ENCODE results near the gene CEP112.

The CEP112 gene

GRCh38 chr17:66191593-66192377, at the start of gene CEP112:
Gene CEP112 (minus strand): TSS chr17:66192133.
- peak; percentile 95 for FAIRE-seq
- peak; percentile 88 for DNase-seq (ENCODE audit: insufficient read length, low spot score)

- no peak for FAIRE-seq
- peak; percentile 31 for DNase-seq (ENCODE audit: insufficient read length, low spot score)
Observed at GRCh38 chr17:66240630-66241029, 48.7 kb upstream of the CEP112 start.

GRCh38 chr17:66240013-66240412, 48.1 kb upstream of the CEP112 start:
- DNase-seq (ENCODE audit: insufficient read length, low spot score) (no peak), FAIRE-seq (no peak)

- DNase-seq (ENCODE audit: insufficient read length, low spot score) = no peak
- FAIRE-seq = no peak
Observed at GRCh38 chr17:66235377-66235994, 43.6 kb upstream of the CEP112 start.

GRCh38 chr17:66234611-66235010, 42.7 kb upstream of the CEP112 start:
- DNase-seq (ENCODE audit: insufficient read length, low spot score) (no peak), FAIRE-seq (no peak)

- DNase-seq (ENCODE audit: insufficient read length, low spot score) (no peak), FAIRE-seq (no peak)
Observed at GRCh38 chr17:66233023-66233753, 41.3 kb upstream of the CEP112 start.

GRCh38 chr17:66230922-66231591, 39.1 kb upstream of the CEP112 start:
- DNase-seq (ENCODE audit: insufficient read length, low spot score) (no peak), FAIRE-seq (no peak)

GRCh38 chr17:66229783-66230538, 38.0 kb upstream of the CEP112 start:
- DNase-seq (ENCODE audit: insufficient read length, low spot score) (no peak), FAIRE-seq (no peak)

- no peak for FAIRE-seq
Observed at GRCh38 chr17:66228887-66229782, 37.2 kb upstream of the CEP112 start, which contains the start of gene APOH. Gene APOH (minus strand): TSS chr17:66229415. CDS start chr17:66229379, 36 bp downstream.

GRCh38 chr17:66227212-66228045, 35.5 kb upstream of the CEP112 start:
- DNase-seq (ENCODE audit: insufficient read length, low spot score) = no peak
- FAIRE-seq = no peak

More at GRCh38 chr17:66228887-66229782, 37.2 kb upstream of the CEP112 start, which contains the start of gene APOH:
- no peak for DNase-seq (ENCODE audit: insufficient read length, low spot score)

- DNase-seq (ENCODE audit: insufficient read length, low spot score) (no peak), FAIRE-seq (peak; percentile 60)
Observed at GRCh38 chr17:66222798-66223350, 30.9 kb upstream of the CEP112 start.

GRCh38 chr17:66221755-66222530, 30.0 kb upstream of the CEP112 start:
- DNase-seq (ENCODE audit: insufficient read length, low spot score) (no peak), FAIRE-seq (no peak)

GRCh38 chr17:66221343-66221742, 29.4 kb upstream of the CEP112 start:
- DNase-seq (ENCODE audit: insufficient read length, low spot score) = no peak
- no peak for FAIRE-seq

GRCh38 chr17:66220079-66220835, 28.3 kb upstream of the CEP112 start:
- peak; percentile 57 for FAIRE-seq
- no peak for DNase-seq (ENCODE audit: insufficient read length, low spot score)

GRCh38 chr17:66215529-66215911, 23.6 kb upstream of the CEP112 start:
- FAIRE-seq = no peak
- no peak for DNase-seq (ENCODE audit: insufficient read length, low spot score)

- DNase-seq (ENCODE audit: insufficient read length, low spot score) (no peak), FAIRE-seq (no peak)
Observed at GRCh38 chr17:66214884-66215528, 23.1 kb upstream of the CEP112 start.

Measured in HTR-8/SVneo (cell line).